Epithelial cell of proximal tubule (primary cell): ENCODE data around the gene FAM163B. TPM values are rescaled to one million over a fixed set of nuclear protein-coding genes. Genes with fewer than 3 reads are reported as not detected.

Source experiments
- DNase-seq: peaks from one replicate; pipeline ENCODE4 v3.0.0-alpha.2; 2011; ENCODE audit warnings: low read depth
- H3K4me3 ChIP-seq: 2 replicates; pipeline ENCODE4 v1.5.1; 2011; ENCODE audit warnings: low read depth, mild to moderate bottlenecking, low read length
- CTCF ChIP-seq: conservative IDR thresholded peaks from 2 replicates; pipeline ENCODE4 v1.5.1; 2012; ENCODE audit warnings: low read depth, mild to moderate bottlenecking, low read length
- total RNA-seq: library from RNA; depleted of rRNA; stranded (reverse); fragments of >200 nt; gene quantifications from 2 replicates; pipeline ENCODE4 v1.2.3, GENCODE V29; 2015

Gene FAM163B
- total RNA-seq, 1 donor from 2014 or later = not detected

- H3K4me3 ChIP-seq = no peak overlapping the region
- DNase-seq = no peak
- TF ChIP-seq CTCF = no peak
These were observed 3.7 kb downstream of the FAM163B start for GRCh38 chr9:133605446-133605845.

GRCh38 chr9:133604856-133605255 is 4.3 kb downstream of the FAM163B start:
- TF ChIP-seq CTCF = no peak
- H3K4me3 ChIP-seq = no peak overlapping the region
- DNase-seq = no peak

- no peak overlapping the region for H3K4me3 ChIP-seq
- TF ChIP-seq CTCF = peak; percentile 6
- DNase-seq = no peak
These were observed 5.0 kb downstream of the FAM163B start for GRCh38 chr9:133604214-133604613.

GRCh38 chr9:133603135-133603927 is 5.9 kb downstream of the FAM163B start:
- DNase-seq = no peak
- TF ChIP-seq CTCF = no peak
- H3K4me3 ChIP-seq = no peak overlapping the region

GRCh38 chr9:133602277-133602676 is 6.9 kb downstream of the FAM163B start:
- TF ChIP-seq CTCF = no peak
- DNase-seq = no peak
- H3K4me3 ChIP-seq = no peak overlapping the region

- H3K4me3 ChIP-seq = no peak overlapping the region
- no peak for TF ChIP-seq CTCF
- no peak for DNase-seq
These were observed 7.4 kb downstream of the FAM163B start for GRCh38 chr9:133601746-133602145.

GRCh38 chr9:133600739-133601138 is 8.4 kb downstream of the FAM163B start:
- no peak for DNase-seq
- H3K4me3 ChIP-seq = no peak overlapping the region
- no peak for TF ChIP-seq CTCF
